ENCODE data around the gene PDK2. TPM values are rescaled to one million over a fixed set of nuclear protein-coding genes. Genes with fewer than 3 reads are reported as not detected.
A peak's percentile ranks its signal among the peaks of the same experiment; 100 is the strongest.

The PDK2 gene
- total RNA-seq (ENCODE audit: low replicate concordance), result 12.6 and 17.3 TPM in 2 replicates

- Histone ChIP-seq H3K79me2 (ENCODE audit: low read depth) (peaks cover 13% of the 10 kb centered on the region), H3K36me3 (no peaks in the 10 kb centered on the region), H4K20me1 (ENCODE audit: low read depth) (no peaks in the 10 kb centered on the region), H3K9ac (peak within 1 kb of the TSS; percentile 74), H3K27me3 (no peaks in the 10 kb centered on the region), H3K4me3 (peak within 1 kb of the TSS; percentile 99), H3K4me2 (peak within 1 kb of the TSS; percentile 98), H3K27ac (no peak within 1 kb of the TSS), H3F3A (ENCODE audit: low read depth) (peaks cover 4% of the 10 kb centered on the region), H2AFZ (replicated peaks) (peak within 1 kb of the TSS; percentile 93), H3K9me3 (ENCODE audit: low read depth) (no peaks in the 10 kb centered on the region), H3K4me1 (peaks cover 13% of the 10 kb centered on the region)
- peak; percentile 99 for DNase-seq (ENCODE audit: low spot score)
- no peak for TF ChIP-seq EZH2phosphoT487 (IDR thresholded peaks at IDR 0.05)
- no peak for TF ChIP-seq EZH2 (IDR thresholded peaks at IDR 0.05)
- TF ChIP-seq CTCF (IDR thresholded peaks at IDR 0.05), result no peak
- peak within 1 kb of the TSS; percentile 95 for H3K27ac Mint-ChIP-seq
- peaks cover 19% of the 10 kb centered on the region for H3K27me3 Mint-ChIP-seq (ENCODE audit: insufficient read depth, low read depth)
- H3K36me3 Mint-ChIP-seq, result peaks cover 7% of the 10 kb centered on the region
- no peaks in the 10 kb centered on the region for H3K9me3 Mint-ChIP-seq
- peaks cover 27% of the 10 kb centered on the region for H3K4me1 Mint-ChIP-seq
- H3K4me3 Mint-ChIP-seq, result peak within 1 kb of the TSS; percentile 99
These were observed at the start of gene PDK2 for GRCh38 chr17:50094753-50095619. TSS of gene PDK2 (plus strand) at chr17:50095351. CDS start at chr17:50095436, 85 bp downstream.

GRCh38 chr17:50046179-50046578 lies 49.0 kb upstream of the PDK2 start:
- Histone ChIP-seq H3K27ac (no peak overlapping the region), H3K4me2 (no peak overlapping the region), H3K27me3 (no peaks in the 10 kb centered on the region), H4K20me1 (ENCODE audit: low read depth) (no peaks in the 10 kb centered on the region), H2AFZ (replicated peaks) (no peak overlapping the region), H3F3A (ENCODE audit: low read depth) (no peaks in the 10 kb centered on the region), H3K4me1 (peaks cover 5% of the 10 kb centered on the region), H3K36me3 (no peaks in the 10 kb centered on the region), H3K9ac (no peak overlapping the region), H3K4me3 (no peak overlapping the region), H3K9me3 (ENCODE audit: low read depth) (no peaks in the 10 kb centered on the region), H3K79me2 (ENCODE audit: low read depth) (no peaks in the 10 kb centered on the region)
- Mint-ChIP-seq H3K27ac (no peak overlapping the region), H3K36me3 (peaks cover 2% of the 10 kb centered on the region), H3K27me3 (ENCODE audit: insufficient read depth, low read depth) (peaks cover 6% of the 10 kb centered on the region), H3K4me1 (peaks cover 25% of the 10 kb centered on the region), H3K9me3 (peaks cover 2% of the 10 kb centered on the region), H3K4me3 (no peak overlapping the region)
- TF ChIP-seq EZH2 (IDR thresholded peaks at IDR 0.05) (no peak), EZH2phosphoT487 (IDR thresholded peaks at IDR 0.05) (no peak), CTCF (IDR thresholded peaks at IDR 0.05) (no peak)
- DNase-seq (ENCODE audit: low spot score), result no peak

GRCh38 chr17:50046667-50047066 lies 48.5 kb upstream of the PDK2 start:
- Mint-ChIP-seq H3K36me3 (peaks cover 2% of the 10 kb centered on the region), H3K27ac (no peak overlapping the region), H3K27me3 (ENCODE audit: insufficient read depth, low read depth) (peaks cover 6% of the 10 kb centered on the region), H3K4me3 (no peak overlapping the region), H3K4me1 (peaks cover 29% of the 10 kb centered on the region), H3K9me3 (peaks cover 2% of the 10 kb centered on the region)
- Histone ChIP-seq H2AFZ (replicated peaks) (no peak overlapping the region), H3F3A (ENCODE audit: low read depth) (no peaks in the 10 kb centered on the region), H3K9me3 (ENCODE audit: low read depth) (no peaks in the 10 kb centered on the region), H3K36me3 (no peaks in the 10 kb centered on the region), H3K27me3 (no peaks in the 10 kb centered on the region), H3K4me1 (peaks cover 5% of the 10 kb centered on the region), H3K4me2 (no peak overlapping the region), H3K4me3 (no peak overlapping the region), H3K79me2 (ENCODE audit: low read depth) (no peaks in the 10 kb centered on the region), H3K9ac (no peak overlapping the region), H3K27ac (no peak overlapping the region), H4K20me1 (ENCODE audit: low read depth) (no peaks in the 10 kb centered on the region)
- TF ChIP-seq EZH2phosphoT487 (IDR thresholded peaks at IDR 0.05) (no peak), CTCF (IDR thresholded peaks at IDR 0.05) (no peak), EZH2 (IDR thresholded peaks at IDR 0.05) (no peak)
- no peak for DNase-seq (ENCODE audit: low spot score)

All from neural progenitor cell (in vitro differentiated cells).